Lower leg skin (tissue), 3 donors: ENCODE results near the gene CORIN.

Source experiments
- POLR2A ChIP-seq, 2 donors: fragments of 450-650 bp; IDR thresholded peaks; one replicate each; pipeline ENCODE4 v1.6.1; 2016 to 2017; ENCODE audit warnings: antibody characterized with exemption in 2 of 2, mild to moderate bottlenecking in 1 of 2, moderate library complexity in 1 of 2
- TF ChIP-seq, protein P1 (sequence below), 3 donors: fragments of 450-650 bp; IDR thresholded peaks; one replicate each; pipeline ENCODE4 v1.5.1; 2016; ENCODE audit warnings: antibody characterized with exemption in 3 of 3, mild to moderate bottlenecking in 3 of 3, moderate library complexity in 2 of 3

DNA sequence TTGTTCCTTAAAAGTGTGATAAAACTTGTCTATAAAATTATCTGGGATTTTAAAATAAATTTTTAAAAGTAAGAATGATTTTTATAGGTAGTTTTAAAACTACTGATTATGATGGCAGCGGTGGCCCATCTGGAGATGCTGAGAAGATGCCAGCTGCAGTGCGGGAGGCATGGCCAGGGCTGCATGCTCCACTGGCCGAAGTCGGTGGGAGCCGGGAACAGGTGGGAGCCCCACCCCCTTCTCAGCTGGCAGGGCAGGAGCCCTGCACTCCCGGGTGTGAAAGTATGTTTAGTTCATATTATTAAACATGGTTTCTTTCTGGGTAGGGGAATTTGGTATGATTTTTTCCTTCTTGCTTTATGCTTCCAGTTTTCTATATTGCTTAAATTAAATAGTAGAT, 63.8 kb downstream of the CORIN start:
- TF ChIP-seq, protein P1, sequence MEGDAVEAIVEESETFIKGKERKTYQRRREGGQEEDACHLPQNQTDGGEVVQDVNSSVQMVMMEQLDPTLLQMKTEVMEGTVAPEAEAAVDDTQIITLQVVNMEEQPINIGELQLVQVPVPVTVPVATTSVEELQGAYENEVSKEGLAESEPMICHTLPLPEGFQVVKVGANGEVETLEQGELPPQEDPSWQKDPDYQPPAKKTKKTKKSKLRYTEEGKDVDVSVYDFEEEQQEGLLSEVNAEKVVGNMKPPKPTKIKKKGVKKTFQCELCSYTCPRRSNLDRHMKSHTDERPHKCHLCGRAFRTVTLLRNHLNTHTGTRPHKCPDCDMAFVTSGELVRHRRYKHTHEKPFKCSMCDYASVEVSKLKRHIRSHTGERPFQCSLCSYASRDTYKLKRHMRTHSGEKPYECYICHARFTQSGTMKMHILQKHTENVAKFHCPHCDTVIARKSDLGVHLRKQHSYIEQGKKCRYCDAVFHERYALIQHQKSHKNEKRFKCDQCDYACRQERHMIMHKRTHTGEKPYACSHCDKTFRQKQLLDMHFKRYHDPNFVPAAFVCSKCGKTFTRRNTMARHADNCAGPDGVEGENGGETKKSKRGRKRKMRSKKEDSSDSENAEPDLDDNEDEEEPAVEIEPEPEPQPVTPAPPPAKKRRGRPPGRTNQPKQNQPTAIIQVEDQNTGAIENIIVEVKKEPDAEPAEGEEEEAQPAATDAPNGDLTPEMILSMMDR (IDR thresholded peaks at IDR 0.05) = no peak
- TF ChIP-seq POLR2A (IDR thresholded peaks at IDR 0.05) = no peak
